ENCODE measurements around the gene IL18R1.
A peak's percentile ranks its signal among the peaks of the same experiment; 100 is the strongest.

The IL18R1 gene

GRCh38 chr2:102421890-102422759, 66.5 kb downstream of the IL18R1 start:
- H3K4me1 Mint-ChIP-seq = peaks cover 86% of the 10 kb centered on the region
- peaks cover 39% of the 10 kb centered on the region for H3K36me3 Mint-ChIP-seq
- CTCF ChIA-PET = interaction anchor here (0.6 to 5.7 kb wide), 9 partner anchors 9 to 852 kb away, joined by 3 to 25 read pairs (median 3); partner anchors contain the start of gene IL18R1
- H3K27me3 Mint-ChIP-seq = no peaks in the 10 kb centered on the region
- no peak overlapping the region for H3K4me3 Mint-ChIP-seq
- no peak for DNase-seq
- H3K27ac Mint-ChIP-seq = peak overlapping the region; percentile 3
- peaks cover 2% of the 10 kb centered on the region for H3K9me3 Mint-ChIP-seq

- no peak for DNase-seq
- Mint-ChIP-seq H3K36me3 (peaks cover 37% of the 10 kb centered on the region), H3K4me1 (peaks cover 78% of the 10 kb centered on the region), H3K27ac (peak within 1 kb of the TSS; percentile 3), H3K4me3 (no peak within 1 kb of the TSS), H3K9me3 (no peaks in the 10 kb centered on the region), H3K27me3 (no peaks in the 10 kb centered on the region)
- CTCF ChIA-PET = interaction anchor here (0.6 to 5.7 kb wide), 8 partner anchors 20 to 853 kb away, joined by 3 to 25 read pairs (median 3); partner anchors contain the start of gene IL18R1
Measured at GRCh38 chr2:102422910-102423309, 67.3 kb downstream of the IL18R1 start, which contains the start of gene IL18RAP. TSS of gene IL18RAP (plus strand) at chr2:102423160. CDS start at chr2:102423278, 118 bp downstream.

GRCh38 chr2:102423368-102423767, 67.8 kb downstream of the IL18R1 start:
- peaks cover 37% of the 10 kb centered on the region for H3K36me3 Mint-ChIP-seq
- H3K9me3 Mint-ChIP-seq = no peaks in the 10 kb centered on the region
- no peak for DNase-seq
- CTCF ChIA-PET = interaction anchor here (0.9 to 5.7 kb wide), 6 partner anchors 13 to 403 kb away, joined by 3 to 25 read pairs (median 4); partner anchors contain the start of gene IL18R1
- H3K27ac Mint-ChIP-seq = no peak overlapping the region
- H3K4me1 Mint-ChIP-seq = peaks cover 77% of the 10 kb centered on the region
- H3K4me3 Mint-ChIP-seq = no peak overlapping the region
- H3K27me3 Mint-ChIP-seq = no peaks in the 10 kb centered on the region

GRCh38 chr2:102424754-102425153, 69.2 kb downstream of the IL18R1 start:
- Mint-ChIP-seq H3K4me3 (no peak overlapping the region), H3K4me1 (peaks cover 73% of the 10 kb centered on the region), H3K36me3 (peaks cover 47% of the 10 kb centered on the region), H3K27ac (peak overlapping the region; percentile 11), H3K9me3 (peaks cover 3% of the 10 kb centered on the region), H3K27me3 (no peaks in the 10 kb centered on the region)
- no peak for DNase-seq
- CTCF ChIA-PET = interaction anchor here (1.1 to 5.7 kb wide), 5 partner anchors 10 to 171 kb away, joined by 3 to 25 read pairs (median 4); partner anchors contain the start of gene IL18R1

GRCh38 chr2:102425441-102426132, 70.0 kb downstream of the IL18R1 start:
- H3K27me3 Mint-ChIP-seq = no peaks in the 10 kb centered on the region
- no peak overlapping the region for H3K4me3 Mint-ChIP-seq
- peaks cover 4% of the 10 kb centered on the region for H3K9me3 Mint-ChIP-seq
- peaks cover 52% of the 10 kb centered on the region for H3K36me3 Mint-ChIP-seq
- no peak overlapping the region for H3K27ac Mint-ChIP-seq
- DNase-seq = no peak
- H3K4me1 Mint-ChIP-seq = peaks cover 69% of the 10 kb centered on the region
- CTCF ChIA-PET = interaction anchor here (1.1 to 5.7 kb wide), 3 partner anchors 9 to 70 kb away, joined by 3 to 25 read pairs (median 4); partner anchors contain the start of gene IL18R1

- peaks cover 51% of the 10 kb centered on the region for H3K36me3 Mint-ChIP-seq
- no peaks in the 10 kb centered on the region for H3K27me3 Mint-ChIP-seq
- no peak overlapping the region for H3K27ac Mint-ChIP-seq
- H3K4me3 Mint-ChIP-seq = no peak overlapping the region
- CTCF ChIA-PET = interaction anchor here (5.7 kb wide), 1 partner anchor 16 kb away, joined by 25 read pairs; no protein-coding TSS in a partner anchor
- H3K9me3 Mint-ChIP-seq = peaks cover 7% of the 10 kb centered on the region
- H3K4me1 Mint-ChIP-seq = peaks cover 61% of the 10 kb centered on the region
- DNase-seq = no peak
Measured at GRCh38 chr2:102427249-102427648, 71.7 kb downstream of the IL18R1 start.

GRCh38 chr2:102428573-102428972, 73.0 kb downstream of the IL18R1 start:
- Mint-ChIP-seq H3K4me1 (peaks cover 49% of the 10 kb centered on the region), H3K36me3 (peaks cover 42% of the 10 kb centered on the region), H3K27ac (no peak overlapping the region), H3K9me3 (peaks cover 7% of the 10 kb centered on the region), H3K4me3 (no peak overlapping the region), H3K27me3 (no peaks in the 10 kb centered on the region)
- no peak for DNase-seq
- CTCF ChIA-PET = interaction anchor here (2.7 kb wide), 1 partner anchor 15 kb away, joined by 13 read pairs; no protein-coding TSS in a partner anchor

GRCh38 chr2:102432386-102432785, 76.8 kb downstream of the IL18R1 start:
- Mint-ChIP-seq H3K4me3 (no peak overlapping the region), H3K9me3 (peaks cover 7% of the 10 kb centered on the region), H3K36me3 (peaks cover 37% of the 10 kb centered on the region), H3K27ac (no peak overlapping the region), H3K27me3 (no peaks in the 10 kb centered on the region), H3K4me1 (peaks cover 44% of the 10 kb centered on the region)
- CTCF ChIA-PET = no interaction called here
- no peak for DNase-seq

- CTCF ChIA-PET = interaction anchor here (1.1 to 1.4 kb wide), 3 partner anchors 9 to 193 kb away, joined by 3 to 5 read pairs (median 4); no protein-coding TSS in a partner anchor
- peaks cover 41% of the 10 kb centered on the region for H3K4me1 Mint-ChIP-seq
- no peaks in the 10 kb centered on the region for H3K27me3 Mint-ChIP-seq
- peaks cover 5% of the 10 kb centered on the region for H3K9me3 Mint-ChIP-seq
- DNase-seq = no peak
- no peak overlapping the region for H3K4me3 Mint-ChIP-seq
- peaks cover 30% of the 10 kb centered on the region for H3K36me3 Mint-ChIP-seq
- H3K27ac Mint-ChIP-seq = no peak overlapping the region
Measured at GRCh38 chr2:102433973-102434654, 78.5 kb downstream of the IL18R1 start.

- Mint-ChIP-seq H3K27me3 (no peaks in the 10 kb centered on the region), H3K4me1 (peaks cover 34% of the 10 kb centered on the region), H3K27ac (no peak overlapping the region), H3K4me3 (no peak overlapping the region), H3K9me3 (peaks cover 5% of the 10 kb centered on the region), H3K36me3 (peaks cover 23% of the 10 kb centered on the region)
- DNase-seq = no peak
- CTCF ChIA-PET = interaction anchor here (0.6 to 1.4 kb wide), 4 partner anchors 8 to 551 kb away, joined by 3 to 6 read pairs (median 4); no protein-coding TSS in a partner anchor
Measured at GRCh38 chr2:102434655-102435381, 79.2 kb downstream of the IL18R1 start.

GRCh38 chr2:102435741-102436140, 80.1 kb downstream of the IL18R1 start:
- no peak overlapping the region for H3K27ac Mint-ChIP-seq
- DNase-seq = no peak
- peaks cover 28% of the 10 kb centered on the region for H3K4me1 Mint-ChIP-seq
- CTCF ChIA-PET = interaction anchor here (1.1 to 1.4 kb wide), 2 partner anchors 11 to 552 kb away, joined by 3 to 4 read pairs; no protein-coding TSS in a partner anchor
- H3K36me3 Mint-ChIP-seq = peaks cover 19% of the 10 kb centered on the region
- H3K27me3 Mint-ChIP-seq = no peaks in the 10 kb centered on the region
- H3K4me3 Mint-ChIP-seq = no peak overlapping the region
- peaks cover 3% of the 10 kb centered on the region for H3K9me3 Mint-ChIP-seq

- CTCF ChIA-PET = interaction anchor here (1.0 to 1.7 kb wide), 4 partner anchors 12 to 416 kb away, joined by 3 to 5 read pairs (median 4); partner anchors contain the start of gene IL18R1
- no peak for DNase-seq
- peaks cover 24% of the 10 kb centered on the region for H3K4me1 Mint-ChIP-seq
- no peak overlapping the region for H3K4me3 Mint-ChIP-seq
- no peak overlapping the region for H3K27ac Mint-ChIP-seq
- peaks cover 15% of the 10 kb centered on the region for H3K36me3 Mint-ChIP-seq
- no peaks in the 10 kb centered on the region for H3K27me3 Mint-ChIP-seq
- H3K9me3 Mint-ChIP-seq = peaks cover 2% of the 10 kb centered on the region
Measured at GRCh38 chr2:102436323-102436722, 80.7 kb downstream of the IL18R1 start.

GRCh38 chr2:102437122-102437521, 81.5 kb downstream of the IL18R1 start:
- Mint-ChIP-seq H3K4me1 (peaks cover 22% of the 10 kb centered on the region), H3K27ac (no peak overlapping the region), H3K4me3 (no peak overlapping the region), H3K36me3 (peaks cover 10% of the 10 kb centered on the region), H3K9me3 (no peaks in the 10 kb centered on the region), H3K27me3 (no peaks in the 10 kb centered on the region)
- CTCF ChIA-PET = interaction anchor here (1.0 to 1.7 kb wide), 4 partner anchors 13 to 417 kb away, joined by 3 to 5 read pairs (median 4); partner anchors contain the start of gene IL18R1
- no peak for DNase-seq
